Measurements from ENCODE around the gene RPS6KA3. TPM values are rescaled to one million over a fixed set of nuclear protein-coding genes. Genes with fewer than 3 reads are reported as not detected.
A peak's percentile ranks its signal among the peaks of the same experiment; 100 is the strongest.

RPS6KA3 gene
- total RNA-seq, 2 experiments from 2014 or later, result 80.2 to 82.0 TPM

GRCh38 chrX:20159797-20160385 is 106.8 kb downstream of the RPS6KA3 start:
- POLR2A ChIA-PET, result interaction anchor here (0.7 to 1.0 kb wide), 2 partner anchors 18 to 59 kb away, joined by 3 to 4 read pairs; no protein-coding TSS in a partner anchor
- DNase-seq (no peak), ATAC-seq (no peak)
- Mint-ChIP-seq H3K36me3 (ENCODE audit: low read depth) (peaks cover 47% of the 10 kb centered on the region), H3K4me1 (ENCODE audit: low read depth) (no peaks in the 10 kb centered on the region), H3K4me3 (no peak overlapping the region), H3K27me3 (ENCODE audit: low read depth) (no peaks in the 10 kb centered on the region), H3K9me3 (ENCODE audit: insufficient read depth) (no peaks in the 10 kb centered on the region), H3K27ac (no peak overlapping the region)
- CTCF ChIA-PET, result no interaction called here

DNA sequence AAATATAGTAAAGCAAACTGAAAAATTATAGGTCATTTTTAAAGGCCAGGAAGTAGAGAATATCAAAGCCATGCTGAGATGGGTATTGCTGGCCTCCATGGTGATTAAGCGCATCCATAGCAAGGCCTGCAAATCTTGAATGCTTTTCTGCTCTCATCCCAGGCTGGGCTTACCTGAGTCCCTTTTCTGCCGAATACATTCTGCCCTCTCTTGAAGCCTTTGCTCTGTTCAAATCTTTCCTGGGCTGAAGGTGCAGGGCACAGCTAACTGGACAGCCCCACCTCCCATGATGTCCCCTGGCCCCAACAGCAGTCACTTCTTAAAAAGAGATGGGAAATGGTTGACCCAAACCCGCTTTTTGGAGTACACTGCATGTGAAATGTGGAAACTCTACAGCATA is 115.0 kb downstream of the RPS6KA3 start:
- no peaks in the 10 kb centered on the region for H3K4me1 Mint-ChIP-seq (ENCODE audit: low read depth)
- H3K27ac Mint-ChIP-seq, result no peak overlapping the region

GRCh38 chrX:20149326-20149725 is 117.4 kb downstream of the RPS6KA3 start:
- DNase-seq (no peak), ATAC-seq (no peak)
- H3K27ac Mint-ChIP-seq, result no peak overlapping the region
- no peaks in the 10 kb centered on the region for H3K27me3 Mint-ChIP-seq (ENCODE audit: low read depth)
- ChIA-PET POLR2A (no interaction called here), CTCF (no interaction called here)
- H3K4me1 Mint-ChIP-seq (ENCODE audit: low read depth), result peaks cover 6% of the 10 kb centered on the region
- H3K9me3 Mint-ChIP-seq (ENCODE audit: insufficient read depth), result no peaks in the 10 kb centered on the region
- no peak overlapping the region for H3K4me3 Mint-ChIP-seq
- peaks cover 24% of the 10 kb centered on the region for H3K36me3 Mint-ChIP-seq (ENCODE audit: low read depth)

More for the DNA sequence above, 115.0 kb downstream of the RPS6KA3 start:
- Mint-ChIP-seq H3K9me3 (ENCODE audit: insufficient read depth) (no peaks in the 10 kb centered on the region), H3K36me3 (ENCODE audit: low read depth) (peaks cover 35% of the 10 kb centered on the region), H3K4me3 (no peak overlapping the region), H3K27me3 (ENCODE audit: low read depth) (no peaks in the 10 kb centered on the region)
- DNase-seq (no peak), ATAC-seq (no peak)
- CTCF ChIA-PET, result interaction anchor here (0.6 kb wide), 1 partner anchor 49 kb away, joined by 3 read pairs; no protein-coding TSS in a partner anchor
- POLR2A ChIA-PET, result no interaction called here

DNA sequence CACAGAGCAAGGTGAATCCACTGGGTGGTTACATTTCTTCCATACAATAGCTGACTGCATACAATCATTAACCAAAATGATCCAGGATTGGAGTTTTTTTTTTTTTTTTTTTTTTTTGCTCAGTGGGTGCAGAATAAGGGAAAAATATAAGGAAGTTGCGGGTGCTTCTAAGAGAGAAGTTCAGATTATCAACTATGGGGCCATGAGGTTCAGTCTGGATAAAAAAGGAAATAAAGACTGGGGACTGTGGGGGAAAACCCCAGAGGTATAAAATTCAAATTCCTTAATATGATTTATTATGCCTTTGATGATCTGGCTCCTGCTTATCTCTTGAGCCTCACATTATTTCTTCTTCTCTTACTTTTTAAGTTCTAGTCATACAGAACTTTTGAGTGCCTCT is 119.1 kb downstream of the RPS6KA3 start:
- no peak for ATAC-seq
- Mint-ChIP-seq H3K4me3 (no peak overlapping the region), H3K36me3 (ENCODE audit: low read depth) (peaks cover 20% of the 10 kb centered on the region), H3K4me1 (ENCODE audit: low read depth) (peaks cover 10% of the 10 kb centered on the region), H3K27me3 (ENCODE audit: low read depth) (no peaks in the 10 kb centered on the region), H3K27ac (no peak overlapping the region), H3K9me3 (ENCODE audit: insufficient read depth) (no peaks in the 10 kb centered on the region)
- DNase-seq, result no peak
- ChIA-PET POLR2A (interaction anchor here (0.8 kb wide), 1 partner anchor 774 kb away, joined by 4 read pairs; no protein-coding TSS in a partner anchor), CTCF (no interaction called here)

DNA sequence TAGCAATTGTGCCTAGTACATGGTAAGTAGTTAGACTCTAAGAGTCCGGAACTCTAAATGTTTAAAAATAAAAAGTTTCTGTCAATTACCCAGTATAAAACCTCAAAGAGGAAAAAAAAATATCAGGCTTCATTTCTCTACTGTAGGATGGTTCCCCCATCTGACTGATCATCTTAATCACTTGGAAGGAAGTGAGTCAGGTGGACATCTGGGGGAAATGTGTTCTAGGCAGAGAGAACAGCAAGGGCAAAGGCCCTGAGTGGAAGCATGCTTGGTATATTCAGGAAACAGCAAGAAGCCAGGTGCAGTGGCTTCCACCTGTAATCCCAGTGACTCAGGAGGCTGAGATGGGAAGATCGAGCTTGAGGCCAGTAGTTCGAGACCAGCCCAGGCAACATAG is 122.2 kb downstream of the RPS6KA3 start:
- H3K27me3 Mint-ChIP-seq (ENCODE audit: low read depth), result no peaks in the 10 kb centered on the region
- ATAC-seq (no peak), DNase-seq (no peak)
- POLR2A ChIA-PET, result no interaction called here
- peaks cover 11% of the 10 kb centered on the region for H3K36me3 Mint-ChIP-seq (ENCODE audit: low read depth)
- CTCF ChIA-PET, result no interaction called here
- no peak overlapping the region for H3K4me3 Mint-ChIP-seq
- H3K9me3 Mint-ChIP-seq (ENCODE audit: insufficient read depth), result no peaks in the 10 kb centered on the region
- H3K27ac Mint-ChIP-seq, result no peak overlapping the region
- H3K4me1 Mint-ChIP-seq (ENCODE audit: low read depth), result peaks cover 17% of the 10 kb centered on the region

- ChIA-PET POLR2A (no interaction called here), CTCF (no interaction called here)
- Mint-ChIP-seq H3K4me3 (no peak overlapping the region), H3K27ac (no peak overlapping the region), H3K27me3 (ENCODE audit: low read depth) (no peaks in the 10 kb centered on the region), H3K36me3 (ENCODE audit: low read depth) (peaks cover 10% of the 10 kb centered on the region), H3K4me1 (ENCODE audit: low read depth) (peaks cover 24% of the 10 kb centered on the region), H3K9me3 (ENCODE audit: insufficient read depth) (no peaks in the 10 kb centered on the region)
- no peak for DNase-seq
- no peak for ATAC-seq
Measured at GRCh38 chrX:20143561-20143960, 123.1 kb downstream of the RPS6KA3 start.

DNA sequence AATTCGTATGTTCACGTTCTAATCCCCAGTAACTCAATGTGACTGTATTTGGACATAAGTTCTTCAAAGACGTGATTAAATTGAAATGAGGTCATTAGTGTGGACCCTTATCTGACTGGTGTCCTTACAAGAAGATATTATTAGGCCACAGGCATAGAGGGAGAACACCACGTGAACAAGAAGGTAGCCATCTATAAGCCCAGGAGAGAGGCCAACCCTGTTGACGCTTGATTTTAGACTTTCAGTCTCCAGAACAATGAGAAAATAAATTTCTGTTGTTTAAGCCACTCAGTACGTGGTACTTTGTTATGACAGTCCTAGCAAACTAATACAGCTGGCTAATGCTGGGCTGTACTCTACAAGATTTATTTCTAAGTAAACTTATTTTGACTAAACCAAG is 123.6 kb downstream of the RPS6KA3 start:
- ChIA-PET CTCF (no interaction called here), POLR2A (no interaction called here)
- Mint-ChIP-seq H3K9me3 (ENCODE audit: insufficient read depth) (no peaks in the 10 kb centered on the region), H3K4me1 (ENCODE audit: low read depth) (peaks cover 24% of the 10 kb centered on the region), H3K4me3 (no peak overlapping the region), H3K27me3 (ENCODE audit: low read depth) (no peaks in the 10 kb centered on the region), H3K36me3 (ENCODE audit: low read depth) (peaks cover 10% of the 10 kb centered on the region), H3K27ac (peak overlapping the region; percentile 70)
- DNase-seq (no peak), ATAC-seq (no peak)

DNA sequence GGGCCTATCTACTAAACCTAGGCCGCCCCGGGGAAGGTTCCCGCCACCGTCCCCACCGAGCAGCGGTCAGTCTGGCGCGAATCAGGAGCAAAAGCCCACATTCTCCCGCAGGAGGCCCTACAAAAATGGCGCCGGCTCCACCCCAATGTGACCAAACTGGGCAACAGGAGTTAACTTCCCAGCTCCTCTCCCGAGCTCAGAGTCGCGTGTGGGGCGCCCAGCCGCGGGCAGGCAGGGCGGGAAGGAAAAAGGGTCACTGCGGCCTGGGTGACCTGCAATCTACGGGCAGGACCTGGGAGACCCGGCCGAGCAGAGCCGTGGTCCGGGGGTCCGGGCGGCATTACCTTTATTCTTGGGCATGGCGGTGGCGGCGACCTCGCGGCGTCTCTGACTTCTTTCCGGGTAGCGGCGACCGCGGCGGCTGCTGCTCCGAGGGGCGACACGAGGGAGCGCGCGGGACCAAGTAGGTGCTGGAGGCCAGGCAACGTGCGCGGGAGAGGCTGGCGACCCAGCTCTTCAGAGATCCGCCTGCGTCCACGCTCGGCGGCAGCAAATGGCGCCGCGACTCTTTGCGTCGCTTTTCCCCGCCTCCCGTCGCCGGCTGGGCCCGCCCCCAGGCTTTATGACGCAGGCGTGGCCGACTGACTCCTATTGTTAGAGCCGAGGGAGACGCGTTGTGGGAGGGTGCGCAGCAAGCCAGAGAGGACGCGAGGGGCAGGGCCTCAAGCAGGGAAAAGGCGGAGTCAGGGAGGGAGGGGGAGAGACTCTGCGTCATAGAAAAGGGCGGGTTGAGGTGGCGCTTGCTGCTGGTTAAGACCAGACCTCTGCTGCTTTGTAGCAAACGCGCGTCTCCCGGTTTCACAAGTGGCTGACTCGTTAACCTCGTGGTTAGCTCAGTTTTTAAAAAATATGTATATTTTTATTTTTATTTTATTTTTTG is 125.2 kb downstream of the RPS6KA3 start, which contains the start of gene EIF1AX:
EIF1AX (minus strand) TSS at position 558 of the 940 bp plus-strand sequence; CDS start at position 360, 198 bp downstream.
- peak within 1 kb of the TSS; percentile 83 for H3K4me3 Mint-ChIP-seq
- no peaks in the 10 kb centered on the region for H3K9me3 Mint-ChIP-seq (ENCODE audit: insufficient read depth)
- H3K4me1 Mint-ChIP-seq (ENCODE audit: low read depth), result peaks cover 27% of the 10 kb centered on the region
- H3K36me3 Mint-ChIP-seq (ENCODE audit: low read depth), result peaks cover 16% of the 10 kb centered on the region
- ATAC-seq (peak; percentile 99), DNase-seq (peak; percentile 97)
- peak within 1 kb of the TSS; percentile 92 for H3K27ac Mint-ChIP-seq
- ChIA-PET POLR2A (interaction anchor here (0.6 kb wide), 1 partner anchor 18 kb away, joined by 4 read pairs; no protein-coding TSS in a partner anchor), CTCF (interaction anchor here (1.4 kb wide), 1 partner anchor 9 kb away, joined by 4 read pairs; no protein-coding TSS in a partner anchor)
- no peaks in the 10 kb centered on the region for H3K27me3 Mint-ChIP-seq (ENCODE audit: low read depth)

DNA sequence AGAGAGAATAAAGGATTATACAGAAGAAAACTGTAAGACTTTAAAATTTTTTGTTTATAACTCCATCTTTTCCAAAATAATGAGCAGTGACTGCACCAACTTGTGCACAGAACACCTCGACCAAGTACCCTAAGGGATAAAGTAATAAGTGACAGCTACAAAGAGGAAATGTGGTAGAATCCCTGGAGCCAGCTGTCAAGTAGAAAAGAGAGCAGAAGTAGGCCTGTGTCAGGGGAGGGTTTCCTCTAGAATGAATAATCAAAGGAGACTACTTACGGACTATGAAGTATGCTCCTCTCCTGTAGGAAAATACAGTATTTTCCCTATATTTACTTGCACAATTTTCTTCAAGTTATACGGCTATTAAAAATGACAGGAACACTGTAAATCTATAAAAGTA is 126.3 kb downstream of the RPS6KA3 start:
- peaks cover 32% of the 10 kb centered on the region for H3K4me1 Mint-ChIP-seq (ENCODE audit: low read depth)
- no peak for DNase-seq
- no peaks in the 10 kb centered on the region for H3K9me3 Mint-ChIP-seq (ENCODE audit: insufficient read depth)
- peak overlapping the region; percentile 83 for H3K4me3 Mint-ChIP-seq
- peaks cover 26% of the 10 kb centered on the region for H3K36me3 Mint-ChIP-seq (ENCODE audit: low read depth)
- CTCF ChIA-PET, result interaction anchor here (0.9 to 1.4 kb wide), 2 partner anchors 8 to 235 kb away, joined by 4 to 5 read pairs; no protein-coding TSS in a partner anchor
- H3K27me3 Mint-ChIP-seq (ENCODE audit: low read depth), result no peaks in the 10 kb centered on the region
- ATAC-seq, result no peak
- H3K27ac Mint-ChIP-seq, result no peak overlapping the region
- POLR2A ChIA-PET, result no interaction called here

DNA sequence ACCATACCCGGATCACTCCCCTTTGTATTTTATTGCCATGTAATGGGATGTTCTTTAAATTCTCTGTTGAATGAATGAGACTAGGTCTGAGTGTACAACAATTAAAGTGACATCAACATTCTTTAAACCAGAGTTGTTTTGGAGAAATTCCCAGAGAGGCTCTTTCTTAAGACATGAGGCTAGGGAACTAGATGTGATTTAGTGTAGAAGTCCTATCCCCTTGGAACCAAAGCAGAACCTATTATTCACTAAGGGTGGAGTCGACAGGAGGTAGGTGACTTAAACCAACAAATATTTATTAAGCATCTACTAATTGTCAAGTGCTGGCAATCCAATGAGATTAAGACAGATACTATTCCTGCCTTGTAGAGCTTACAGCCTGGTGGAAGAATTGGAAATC is 126.7 kb downstream of the RPS6KA3 start:
- ATAC-seq (no peak), DNase-seq (no peak)
- H3K4me3 Mint-ChIP-seq, result peak overlapping the region; percentile 83
- H3K27me3 Mint-ChIP-seq (ENCODE audit: low read depth), result no peaks in the 10 kb centered on the region
- ChIA-PET CTCF (interaction anchor here (0.9 kb wide), 1 partner anchor 235 kb away, joined by 5 read pairs; no protein-coding TSS in a partner anchor), POLR2A (no interaction called here)
- H3K9me3 Mint-ChIP-seq (ENCODE audit: insufficient read depth), result no peaks in the 10 kb centered on the region
- peaks cover 29% of the 10 kb centered on the region for H3K36me3 Mint-ChIP-seq (ENCODE audit: low read depth)
- peaks cover 32% of the 10 kb centered on the region for H3K4me1 Mint-ChIP-seq (ENCODE audit: low read depth)
- H3K27ac Mint-ChIP-seq, result no peak overlapping the region

GRCh38 chrX:20135944-20136343 is 130.8 kb downstream of the RPS6KA3 start:
- no peak overlapping the region for H3K4me3 Mint-ChIP-seq
- CTCF ChIA-PET, result no interaction called here
- DNase-seq, result no peak
- H3K36me3 Mint-ChIP-seq (ENCODE audit: low read depth), result peaks cover 42% of the 10 kb centered on the region
- H3K4me1 Mint-ChIP-seq (ENCODE audit: low read depth), result peaks cover 24% of the 10 kb centered on the region
- no peaks in the 10 kb centered on the region for H3K9me3 Mint-ChIP-seq (ENCODE audit: insufficient read depth)
- H3K27ac Mint-ChIP-seq, result no peak overlapping the region
- POLR2A ChIA-PET, result no interaction called here
- H3K27me3 Mint-ChIP-seq (ENCODE audit: low read depth), result no peaks in the 10 kb centered on the region
- ATAC-seq, result no peak

- Mint-ChIP-seq H3K4me3 (no peak overlapping the region), H3K4me1 (ENCODE audit: low read depth) (peaks cover 10% of the 10 kb centered on the region), H3K27ac (no peak overlapping the region), H3K27me3 (ENCODE audit: low read depth) (no peaks in the 10 kb centered on the region), H3K9me3 (ENCODE audit: insufficient read depth) (no peaks in the 10 kb centered on the region), H3K36me3 (ENCODE audit: low read depth) (peaks cover 44% of the 10 kb centered on the region)
- ChIA-PET POLR2A (no interaction called here), CTCF (interaction anchor here (0.8 kb wide), 1 partner anchor 8 kb away, joined by 4 read pairs; the partner anchor contains the start of gene EIF1AX)
- DNase-seq, result no peak
- ATAC-seq, result no peak
Measured at GRCh38 chrX:20132666-20133065, 134.0 kb downstream of the RPS6KA3 start.

Measured in activated CD8-positive, alpha-beta T cell treated with anti-CD3 and anti-CD28 coated beads, Interleukin-2, amount 10 ng/mL, durations not matched to agents 7 days and 5 days (primary cell).